NT2/D1 (cell line): Measurements from ENCODE around the gene TCERG1L.

ENCODE experiments used
- SUZ12 ChIP-seq: IDR thresholded peaks from 2 replicates; pipeline ENCODE4 v1.6.1; 2011; ENCODE audit not compliant: insufficient read length, insufficient read depth; ENCODE audit errors: extremely low read depth
- ZNF274 ChIP-seq: IDR thresholded peaks from 2 replicates; pipeline ENCODE4 v1.6.1; 2011; ENCODE audit warnings: mild to moderate bottlenecking, low read depth, low read length

DNA sequence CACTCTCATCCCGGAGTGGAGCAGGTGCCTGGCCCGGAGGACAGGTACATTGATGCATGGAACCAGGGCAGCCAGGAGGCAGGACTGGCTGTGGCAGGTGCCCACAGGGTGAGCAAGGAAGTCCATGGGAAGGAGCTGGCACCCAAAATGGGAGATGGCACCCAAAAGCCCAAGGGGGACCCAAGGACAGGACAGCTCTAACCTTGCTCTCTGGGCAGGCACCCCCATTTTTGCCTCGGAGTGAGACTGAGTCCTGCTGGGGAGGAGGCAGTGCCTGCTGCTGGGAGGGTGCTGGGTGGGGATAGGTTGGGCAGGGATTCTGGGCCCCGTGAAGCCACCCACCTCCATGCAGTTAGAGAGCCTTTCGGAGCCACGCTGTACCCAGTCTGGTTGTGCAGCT is 234.5 kb downstream of the TCERG1L start:
- TF ChIP-seq ZNF274 (no peak), SUZ12 (no peak)
